ENCODE results near the gene IFT25. TPM values are rescaled to one million over a fixed set of nuclear protein-coding genes. Genes with fewer than 3 reads are reported as not detected.

Gene IFT25
- total RNA-seq, 1 experiment from 2014 or later, result 128 TPM

DNA sequence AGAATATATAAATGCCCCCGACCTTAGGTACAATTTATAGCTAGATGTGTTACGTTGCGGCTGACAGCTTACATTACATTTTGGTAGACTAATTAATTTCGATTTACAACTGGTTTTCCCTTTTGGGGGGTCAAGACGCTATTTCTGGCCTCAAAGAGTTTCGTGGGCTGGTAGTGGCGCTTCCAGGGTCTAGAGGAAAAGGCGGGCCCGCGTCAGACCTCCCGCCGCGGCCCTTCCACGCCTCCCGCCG lies 391 bp downstream of the IFT25 start:
- H3K4me1 ChIP-seq (replicated peaks; ENCODE audit: insufficient read depth), result peaks cover 47% of the 10 kb centered on the region
- no peak for DNase-seq
- no TSS peak for BruUV-seq (replicated peaks)
- peaks cover 66% of the 10 kb centered on the region for H3K79me2 ChIP-seq (ENCODE audit: low read depth)
- H3K9me2 ChIP-seq (ENCODE audit: insufficient read depth), result no peaks in the 10 kb centered on the region
- no peaks in the 10 kb centered on the region for H3K9me3 ChIP-seq (ENCODE audit: insufficient read depth, low read depth)
- no peaks in the 10 kb centered on the region for H4K20me1 ChIP-seq (ENCODE audit: insufficient read depth)
- peaks cover 38% of the 10 kb centered on the region for H3F3A ChIP-seq (ENCODE audit: insufficient read depth, low read depth)
- H2AFZ ChIP-seq, result peak overlapping the region; percentile 99
- H3K4me2 ChIP-seq, result peak overlapping the region; percentile 96
- POLR2A ChIA-PET (ENCODE audit: unreplicated experiment), result interaction anchor here (0.5 to 1.7 kb wide), 8 partner anchors 66 to 1192 kb away, joined by 3 to 12 read pairs (median 6); partner anchors contain the start of gene DHCR24
- CTCF ChIA-PET, result interaction anchor here (0.6 to 1.4 kb wide), 4 partner anchors 11 to 204 kb away, joined by 3 to 8 read pairs (median 4); partner anchors contain the start of gene YIPF1
- peaks cover 18% of the 10 kb centered on the region for H3K36me3 ChIP-seq (ENCODE audit: low read depth)
- TF ChIP-seq EZH2 (IDR thresholded peaks at IDR 0.05; ENCODE audit: low read depth), result no peak
- TF ChIP-seq, protein P1, sequence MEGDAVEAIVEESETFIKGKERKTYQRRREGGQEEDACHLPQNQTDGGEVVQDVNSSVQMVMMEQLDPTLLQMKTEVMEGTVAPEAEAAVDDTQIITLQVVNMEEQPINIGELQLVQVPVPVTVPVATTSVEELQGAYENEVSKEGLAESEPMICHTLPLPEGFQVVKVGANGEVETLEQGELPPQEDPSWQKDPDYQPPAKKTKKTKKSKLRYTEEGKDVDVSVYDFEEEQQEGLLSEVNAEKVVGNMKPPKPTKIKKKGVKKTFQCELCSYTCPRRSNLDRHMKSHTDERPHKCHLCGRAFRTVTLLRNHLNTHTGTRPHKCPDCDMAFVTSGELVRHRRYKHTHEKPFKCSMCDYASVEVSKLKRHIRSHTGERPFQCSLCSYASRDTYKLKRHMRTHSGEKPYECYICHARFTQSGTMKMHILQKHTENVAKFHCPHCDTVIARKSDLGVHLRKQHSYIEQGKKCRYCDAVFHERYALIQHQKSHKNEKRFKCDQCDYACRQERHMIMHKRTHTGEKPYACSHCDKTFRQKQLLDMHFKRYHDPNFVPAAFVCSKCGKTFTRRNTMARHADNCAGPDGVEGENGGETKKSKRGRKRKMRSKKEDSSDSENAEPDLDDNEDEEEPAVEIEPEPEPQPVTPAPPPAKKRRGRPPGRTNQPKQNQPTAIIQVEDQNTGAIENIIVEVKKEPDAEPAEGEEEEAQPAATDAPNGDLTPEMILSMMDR (conservative IDR thresholded peaks at IDR 0.05), result no peak
- no peaks in the 10 kb centered on the region for H3K27me3 ChIP-seq (ENCODE audit: insufficient read depth, low read depth)
- peak overlapping the region; percentile 67 for H3K27ac ChIP-seq
- intact Hi-C loops (cut with micrococcal nuclease; ENCODE audit: unreplicated experiment), result loop anchor here (1.0 to 10.0 kb wide), 3 partner anchors 12 to 940 kb away; partner anchors contain the start of gene DHCR24
- peak overlapping the region; percentile 98 for H3K4me3 ChIP-seq

DNA sequence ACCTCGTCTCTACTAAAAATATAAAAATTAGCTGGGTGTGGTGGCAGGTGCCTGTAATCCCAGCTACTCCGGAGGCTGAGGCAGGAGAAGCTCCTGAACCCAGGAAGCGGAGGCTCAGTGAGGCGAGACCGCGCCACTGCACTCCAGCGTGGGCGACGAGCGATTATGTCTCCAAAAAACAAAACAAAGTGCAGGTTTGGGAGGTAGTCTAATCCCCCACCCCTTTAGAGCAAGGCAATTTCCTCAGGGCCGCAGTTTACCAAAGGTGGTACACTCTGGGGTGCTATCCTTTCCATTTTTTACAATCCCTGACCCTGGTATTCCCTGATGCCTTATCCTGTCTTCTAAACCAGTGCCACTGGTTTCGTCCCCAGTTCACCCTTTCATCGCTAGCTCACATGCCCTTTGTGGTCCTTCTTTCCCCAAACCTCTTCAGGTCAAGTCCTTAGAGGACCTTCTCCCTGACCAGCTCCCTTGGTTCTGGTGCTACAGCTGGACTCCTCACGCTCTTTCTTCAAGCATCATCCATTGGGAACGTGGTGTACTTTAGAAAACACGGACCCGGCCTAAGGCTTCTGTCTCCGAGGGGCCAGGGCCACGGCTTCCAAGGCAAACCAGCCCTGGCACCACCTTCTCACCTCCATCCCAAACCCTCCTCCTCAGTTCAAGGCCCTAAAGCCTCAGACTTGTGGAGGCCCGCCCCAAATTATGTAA lies 873 bp downstream of the IFT25 start:
- DNase-seq, result peak in 1 of 2 experiments; percentile 41
- H3K27me3 ChIP-seq (ENCODE audit: insufficient read depth, low read depth), result no peaks in the 10 kb centered on the region
- no TSS peak for BruUV-seq (replicated peaks)
- peaks cover 65% of the 10 kb centered on the region for H3K79me2 ChIP-seq (ENCODE audit: low read depth)
- no peak for TF ChIP-seq EZH2 (IDR thresholded peaks at IDR 0.05; ENCODE audit: low read depth)
- TF ChIP-seq, protein P1 (conservative IDR thresholded peaks at IDR 0.05), result no peak
- peak overlapping the region; percentile 99 for H2AFZ ChIP-seq
- H3K4me2 ChIP-seq, result peak overlapping the region; percentile 96
- peaks cover 47% of the 10 kb centered on the region for H3K4me1 ChIP-seq (replicated peaks; ENCODE audit: insufficient read depth)
- H3F3A ChIP-seq (ENCODE audit: insufficient read depth, low read depth), result peaks cover 38% of the 10 kb centered on the region
- no peaks in the 10 kb centered on the region for H3K9me3 ChIP-seq (ENCODE audit: insufficient read depth, low read depth)
- peak overlapping the region; percentile 67 for H3K27ac ChIP-seq
- H3K36me3 ChIP-seq (ENCODE audit: low read depth), result peaks cover 20% of the 10 kb centered on the region
- H3K9me2 ChIP-seq (ENCODE audit: insufficient read depth), result no peaks in the 10 kb centered on the region
- POLR2A ChIA-PET (ENCODE audit: unreplicated experiment), result interaction anchor here (0.5 to 0.8 kb wide), 4 partner anchors 66 to 1192 kb away, joined by 3 to 8 read pairs (median 5); no protein-coding TSS in a partner anchor
- H3K4me3 ChIP-seq, result peak overlapping the region; percentile 98
- intact Hi-C loops (cut with micrococcal nuclease; ENCODE audit: unreplicated experiment), result loop anchor here (1.0 to 10.0 kb wide), 3 partner anchors 13 to 940 kb away; partner anchors contain the start of gene DHCR24
- CTCF ChIA-PET, result interaction anchor here (1.0 kb wide), 1 partner anchor 12 kb away, joined by 3 read pairs; no protein-coding TSS in a partner anchor
- H4K20me1 ChIP-seq (ENCODE audit: insufficient read depth), result no peaks in the 10 kb centered on the region

DNA sequence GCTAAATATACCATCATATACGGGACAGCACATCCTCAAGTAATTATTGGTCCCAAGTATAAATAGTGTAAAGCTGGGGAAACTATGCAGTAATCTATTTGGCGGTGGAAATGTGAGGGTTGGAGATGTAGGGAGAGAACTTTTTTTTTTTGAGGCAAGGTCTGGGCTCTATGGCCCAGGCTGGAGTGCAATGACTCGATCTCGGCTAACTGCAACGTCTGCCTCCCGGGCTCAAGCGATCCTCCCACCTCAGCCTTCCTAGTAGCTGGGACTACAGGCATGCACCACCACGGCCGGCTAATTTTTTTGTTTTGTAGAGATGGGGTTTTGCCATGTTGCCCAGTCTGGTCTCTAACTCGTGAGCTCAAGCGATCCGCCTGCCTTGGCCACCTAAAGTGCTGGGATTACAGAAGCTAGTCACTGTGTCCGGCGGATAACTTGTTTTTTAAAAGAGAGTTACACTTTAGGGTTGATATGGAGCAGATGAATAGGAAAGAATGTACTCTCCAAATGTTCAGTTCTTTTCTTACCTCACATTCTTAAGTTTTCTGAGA lies 1.9 kb downstream of the IFT25 start:
- TSS peak; percentile 56 for BruUV-seq (replicated peaks)

More for the DNA sequence above, 1.9 kb downstream of the IFT25 start:
- CTCF ChIA-PET, result no interaction called here
- intact Hi-C loops (cut with micrococcal nuclease; ENCODE audit: unreplicated experiment), result loop anchor here (2.0 to 10.0 kb wide), 2 partner anchors 109 to 941 kb away; partner anchors contain the start of genes DHCR24, TCEANC2 and TMEM59
- Histone ChIP-seq H3K4me1 (replicated peaks; ENCODE audit: insufficient read depth) (peaks cover 47% of the 10 kb centered on the region), H3K27ac (peak overlapping the region; percentile 82), H3K79me2 (ENCODE audit: low read depth) (peaks cover 54% of the 10 kb centered on the region), H2AFZ (no peak overlapping the region), H4K20me1 (ENCODE audit: insufficient read depth) (no peaks in the 10 kb centered on the region), H3K4me3 (no peak overlapping the region; the same call in 1 of the 2 replicates), H3K27me3 (ENCODE audit: insufficient read depth, low read depth) (no peaks in the 10 kb centered on the region), H3K36me3 (ENCODE audit: low read depth) (peaks cover 17% of the 10 kb centered on the region), H3K4me2 (peak overlapping the region; percentile 96), H3K9me2 (ENCODE audit: insufficient read depth) (no peaks in the 10 kb centered on the region), H3F3A (ENCODE audit: insufficient read depth, low read depth) (peaks cover 38% of the 10 kb centered on the region), H3K9me3 (ENCODE audit: insufficient read depth, low read depth) (no peaks in the 10 kb centered on the region)
- POLR2A ChIA-PET (ENCODE audit: unreplicated experiment), result no interaction called here
- TF ChIP-seq EZH2 (IDR thresholded peaks at IDR 0.05; ENCODE audit: low read depth), result no peak
- TF ChIP-seq, protein P1 (conservative IDR thresholded peaks at IDR 0.05), result no peak
- DNase-seq, result no peak
